SK-N-SH (cell line): Measurements from ENCODE around the gene PSMB8. TPM values are rescaled to one million over a fixed set of nuclear protein-coding genes. Genes with fewer than 3 reads are reported as not detected.
"Not testable (repeated sequence)": the region's sequence is repeated elsewhere in the genome, so short reads cannot be mapped to it uniquely, and the experiment has no call there.

ENCODE experiments used
- CTCF ChIA-PET: fragments of 300-600, 350-600 bp; formaldehyde crosslinking; extraction: SDS; loops from one replicate; lab custom pipeline; 2021; lab: Yijun Ruan, JAX
- POLR2A ChIA-PET: fragments of 350-600 bp; sonication (Branson Sonifier 250); formaldehyde crosslinking; extraction: SDS; loops from one replicate; lab custom pipeline; 2020; ENCODE audit warnings: antibody characterized with exemption, inconsistent platforms; lab: Yijun Ruan, JAX
- DNase-seq: peaks from one replicate; pipeline ENCODE4 v3.0.0; 2012
- H2AFZ ChIP-seq: fragments of 200-600 bp; sonication (generic); 2 replicates; pipeline ENCODE4 v1.8.1; 2016; ENCODE audit warnings: antibody characterized with exemption, mild to moderate bottlenecking, low read depth
- H3F3A ChIP-seq: fragments of 200-600 bp; sonication (generic); replicated peaks from 2 replicates; pipeline ENCODE3; 2016; ENCODE audit warnings: antibody characterized with exemption, mild to moderate bottlenecking; ENCODE audit not compliant: insufficient read depth
- H3K27ac ChIP-seq, 2 experiments: fragments of 200-500 bp in 1 of 2; fragments of 200-600 bp in 1 of 2; sonication (Bioruptor generic) in 1 of 2; sonication (generic), shearing (Covaris generic) in 1 of 2; 2 replicates each; pipeline versions ENCODE4 v1.5.1 to v1.6.1; 2014 to 2016; ENCODE audit warnings: low read depth in 2 of 2, inconsistent platforms in 1 of 2, low read length in 1 of 2, mild to moderate bottlenecking in 1 of 2, mixed read lengths in 1 of 2
- H3K27me3 ChIP-seq: fragments of 200-600 bp; sonication (generic), shearing (Covaris generic); 2 replicates; pipeline ENCODE4 v1.6.1; 2016; ENCODE audit warnings: mixed run types; ENCODE audit not compliant: insufficient read depth
- H3K36me3 ChIP-seq, 2 experiments: fragments of 200-500 bp in 1 of 2; fragments of 200-600 bp in 1 of 2; sonication (Bioruptor generic) in 1 of 2; sonication (generic) in 1 of 2; replicated peaks in 1 of 2; 2 replicates each; pipeline versions ENCODE3 to v1.5.1; 2014 to 2016; ENCODE audit warnings: low read length in 1 of 2, mild to moderate bottlenecking in 1 of 2; ENCODE audit not compliant: insufficient read depth in 2 of 2, control insufficient read depth in 1 of 2
- H3K4me1 ChIP-seq, 2 experiments: fragments of 200-500 bp in 1 of 2; fragments of 200-600 bp in 1 of 2; sonication (Bioruptor generic) in 1 of 2; sonication (generic), shearing (Covaris generic) in 1 of 2; 2 replicates each; pipeline versions ENCODE4 v1.5.1 to v1.6.1; 2014 to 2016; ENCODE audit warnings: low read depth in 1 of 2, low read length in 1 of 2, mixed run types in 1 of 2; ENCODE audit not compliant: insufficient read depth in 2 of 2, control insufficient read depth in 1 of 2
- H3K4me2 ChIP-seq: fragments of 200-600 bp; sonication (generic), shearing (Covaris generic); 2 replicates; pipeline ENCODE4 v1.6.1; 2017; ENCODE audit warnings: mixed run types
- H3K4me3 ChIP-seq, 2 experiments: fragments of 200-500 bp in 1 of 2; fragments of 200-600 bp in 1 of 2; sonication (Bioruptor generic) in 1 of 2; sonication (generic), shearing (Covaris generic) in 1 of 2; 2 replicates each; pipeline versions ENCODE4 v1.5.1 to v1.8.1; 2014 to 2016; ENCODE audit warnings: low read depth in 2 of 2, inconsistent platforms in 1 of 2, low read length in 1 of 2, mild to moderate bottlenecking in 1 of 2, mixed read lengths in 1 of 2, moderate library complexity in 1 of 2
- H3K79me2 ChIP-seq: fragments of 200-600 bp; sonication (generic); 2 replicates; pipeline ENCODE4 v1.8.1; 2017; ENCODE audit warnings: mild to moderate bottlenecking; ENCODE audit not compliant: insufficient read depth
- H3K9ac ChIP-seq: fragments of 200-600 bp; sonication (generic); 2 replicates; pipeline ENCODE4 v1.6.1; 2017; ENCODE audit warnings: mixed run types
- H3K9me2 ChIP-seq: fragments of 200-600 bp; sonication (generic); 2 replicates; pipeline ENCODE4 v1.6.1; 2017; ENCODE audit warnings: mixed run types
- H3K9me3 ChIP-seq: fragments of 200-600 bp; sonication (generic); 2 replicates; pipeline ENCODE4 v1.6.1; 2017; ENCODE audit warnings: mixed run types, mild to moderate bottlenecking, moderate library complexity
- H4K20me1 ChIP-seq: fragments of 200-600 bp; sonication (generic); 2 replicates; pipeline ENCODE4 v1.6.1; 2017; ENCODE audit warnings: mild to moderate bottlenecking, mixed run types; ENCODE audit not compliant: insufficient read depth
- CHD2 ChIP-seq: fragments of 150-350 bp; IDR thresholded peaks from 2 replicates; pipeline ENCODE4 v1.6.1; 2018; ENCODE audit warnings: low read length; ENCODE audit not compliant: partially characterized antibody
- ELF1 ChIP-seq: IDR thresholded peaks from 2 replicates; pipeline ENCODE4 v1.4.0; 2012
- EP300 ChIP-seq, 2 experiments: IDR thresholded peaks; 2 replicates each; pipeline versions ENCODE4 v1.4.0 to v1.6.1; 2012; ENCODE audit warnings: borderline replicate concordance in 1 of 2, low read depth in 1 of 2, low read length in 1 of 2
- GATA2 ChIP-seq: sonication (generic); formaldehyde crosslinking; IDR thresholded peaks from 2 replicates; pipeline ENCODE4 v1.5.0; 2020; ENCODE audit warnings: mild to moderate bottlenecking, missing genetic modification reagents
- IRF3 ChIP-seq: fragments of 150-350 bp; IDR thresholded peaks from 2 replicates; pipeline ENCODE4 v1.6.1; 2016; ENCODE audit warnings: mild to moderate bottlenecking, low read depth, low read length
- JUND ChIP-seq: IDR thresholded peaks from 2 replicates; pipeline ENCODE4 v1.4.0; 2012
- MEF2A ChIP-seq: IDR thresholded peaks from 2 replicates; pipeline ENCODE4 v1.4.0; 2012; ENCODE audit warnings: low read depth, borderline replicate concordance
- NFIC ChIP-seq: IDR thresholded peaks from 2 replicates; pipeline ENCODE4 v1.4.0; 2012; ENCODE audit warnings: borderline replicate concordance
- NRF1 ChIP-seq: IDR thresholded peaks from 2 replicates; pipeline ENCODE4 v1.6.1; 2012; ENCODE audit warnings: low read depth, mild to moderate bottlenecking, low read length
- RAD21 ChIP-seq: IDR thresholded peaks from 2 replicates; pipeline ENCODE4 v1.6.1; 2012; ENCODE audit warnings: mild to moderate bottlenecking, low read length
- RXRA ChIP-seq: IDR thresholded peaks from 2 replicates; pipeline ENCODE4 v1.4.0; 2012; ENCODE audit warnings: low read depth, mild to moderate bottlenecking, borderline replicate concordance
- SMC3 ChIP-seq: IDR thresholded peaks from 2 replicates; pipeline ENCODE4 v1.6.1; 2012; ENCODE audit warnings: low read depth, low read length, improper control_type of control experiment
- TAF1 ChIP-seq: IDR thresholded peaks from 2 replicates; pipeline ENCODE4 v1.6.1; 2012; ENCODE audit warnings: low read depth, mild to moderate bottlenecking, low read length, moderate library complexity, borderline replicate concordance
- TEAD4 ChIP-seq: IDR thresholded peaks from 2 replicates; pipeline ENCODE4 v1.4.0; 2012; ENCODE audit warnings: mild to moderate bottlenecking, borderline replicate concordance; ENCODE audit not compliant: insufficient read depth
- WGBS: methylation state at CpG from one replicate; pipeline ENCODE4 v1.1.6; 2017; ENCODE audit warnings: low lambda C conversion rate; 5-methylcytosine and 5-hydroxymethylcytosine counted together
- polyA plus RNA-seq, 3 experiments: library from polyadenylated mRNA; depleted of rRNA; stranded (reverse); fragments of >200 nt; gene quantifications; 2 replicates each; pipeline ENCODE4 v1.2.3, GENCODE V29; 2012
- TF ChIP-seq, protein P1 (sequence below): fragments of 200-600 bp; sonication (generic); IDR thresholded peaks from 2 replicates; pipeline ENCODE4 v1.6.1; 2017; ENCODE audit warnings: antibody characterized with exemption, mild to moderate bottlenecking, moderate library complexity

PSMB8 gene
- polyA plus RNA-seq, 1 of the 3 experiments (the other 2 are of a cell fraction), result 52.8 TPM

- CTCF ChIA-PET, result interaction anchor here (2.9 to 3.8 kb wide), 2 partner anchors 63 to 392 kb away, joined by 9 to 14 read pairs; no protein-coding TSS in a partner anchor
These were observed 38.4 kb downstream of the PSMB8 start for GRCh38 chr6:32805404-32805803.

DNA sequence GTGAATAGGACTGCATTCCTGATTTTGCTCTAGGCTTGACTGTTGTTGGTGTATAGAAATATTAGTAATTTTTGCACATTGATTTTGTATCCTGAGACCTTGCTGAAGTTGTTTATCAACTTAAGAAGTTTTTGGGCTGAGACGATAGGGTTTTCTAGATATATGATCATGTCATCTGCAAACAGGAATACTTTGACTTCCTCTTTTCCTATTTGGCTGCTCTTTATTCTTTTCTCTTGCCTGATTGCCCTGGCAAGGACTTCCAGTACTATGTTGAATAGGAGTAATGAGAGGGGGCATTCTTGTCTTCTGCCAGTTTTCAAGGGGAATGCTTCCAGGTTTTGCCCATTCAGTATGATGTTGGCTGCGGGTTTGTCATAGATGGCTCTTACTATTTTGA is 40.4 kb downstream of the PSMB8 start:
- Histone ChIP-seq H3K4me2 (no peak overlapping the region), H3F3A (no peaks in the 10 kb centered on the region), H2AFZ (no peak overlapping the region), H3K4me1 (no peaks in the 10 kb centered on the region), H3K9me3 (no peaks in the 10 kb centered on the region), H3K36me3 (no peaks in the 10 kb centered on the region), H4K20me1 (no peaks in the 10 kb centered on the region), H3K27me3 (peaks cover 15% of the 10 kb centered on the region; the same call in 1 of the 2 replicates), H3K27ac (no peak overlapping the region), H3K9me2 (no peaks in the 10 kb centered on the region), H3K4me3 (no peak overlapping the region), H3K9ac (no peak overlapping the region), H3K79me2 (no peaks in the 10 kb centered on the region)
- WGBS, result 2% methylated on average over 2 of the region's 2 CpGs
- TF ChIP-seq RXRA, result no peak
- no peak for TF ChIP-seq JUND
- no peak for TF ChIP-seq NRF1
- no peak for TF ChIP-seq MEF2A
- POLR2A ChIA-PET, result no interaction called here
- CTCF ChIA-PET, result interaction anchor here (0.6 to 3.8 kb wide), 5 partner anchors 35 to 869 kb away, joined by 3 to 14 read pairs (median 4); partner anchors contain the start of gene TAP2
- no peak for DNase-seq

More at GRCh38 chr6:32805404-32805803, 38.4 kb downstream of the PSMB8 start:
- H3K4me1 ChIP-seq, POLR2A ChIA-PET, H3K36me3 ChIP-seq, H3K27ac ChIP-seq, H3K9ac ChIP-seq, H3K9me2 ChIP-seq, H3F3A ChIP-seq, H3K9me3 ChIP-seq, H3K79me2 ChIP-seq, H2AFZ ChIP-seq, DNase-seq, H3K4me3 ChIP-seq, H3K4me2 ChIP-seq, H4K20me1 ChIP-seq: not testable (repeated sequence)
- H3K27me3 ChIP-seq, result peaks cover 20% of the 10 kb centered on the region; the same call in 1 of the 2 replicates

- no peak for DNase-seq
- ChIA-PET POLR2A (no interaction called here), CTCF (interaction anchor here (0.7 to 2.1 kb wide), 8 partner anchors 12 to 554 kb away, joined by 3 to 9 read pairs (median 4); no protein-coding TSS in a partner anchor)
- Histone ChIP-seq H3K9me3 (no peaks in the 10 kb centered on the region), H3F3A (no peaks in the 10 kb centered on the region), H3K36me3 (no peaks in the 10 kb centered on the region), H3K79me2 (no peaks in the 10 kb centered on the region), H3K4me2 (no peak overlapping the region), H3K4me1 (no peaks in the 10 kb centered on the region; a peak in 1 of 4 replicates), H3K9me2 (no peaks in the 10 kb centered on the region), H3K27ac (no peak overlapping the region), H4K20me1 (no peaks in the 10 kb centered on the region), H3K27me3 (peaks cover 19% of the 10 kb centered on the region; the same call in 1 of the 2 replicates), H2AFZ (no peak overlapping the region), H3K9ac (no peak overlapping the region), H3K4me3 (no peak overlapping the region)
- 11% methylated on average over 3 of the region's 3 CpGs for WGBS
- TF ChIP-seq TEAD4 (no peak), NRF1 (no peak), RAD21 (no peak), IRF3 (no peak), TAF1 (no peak), GATA2 (CRISPR knock-in tag) (no peak), SMC3 (no peak), CHD2 (no peak), ELF1 (no peak), EP300 (IDR thresholded peaks at IDR 0.05; ENCODE audit: borderline replicate concordance in 1 of 2, low read depth in 1 of 2, low read length in 1 of 2) (no peak), NFIC (no peak)
- TF ChIP-seq, protein P1, sequence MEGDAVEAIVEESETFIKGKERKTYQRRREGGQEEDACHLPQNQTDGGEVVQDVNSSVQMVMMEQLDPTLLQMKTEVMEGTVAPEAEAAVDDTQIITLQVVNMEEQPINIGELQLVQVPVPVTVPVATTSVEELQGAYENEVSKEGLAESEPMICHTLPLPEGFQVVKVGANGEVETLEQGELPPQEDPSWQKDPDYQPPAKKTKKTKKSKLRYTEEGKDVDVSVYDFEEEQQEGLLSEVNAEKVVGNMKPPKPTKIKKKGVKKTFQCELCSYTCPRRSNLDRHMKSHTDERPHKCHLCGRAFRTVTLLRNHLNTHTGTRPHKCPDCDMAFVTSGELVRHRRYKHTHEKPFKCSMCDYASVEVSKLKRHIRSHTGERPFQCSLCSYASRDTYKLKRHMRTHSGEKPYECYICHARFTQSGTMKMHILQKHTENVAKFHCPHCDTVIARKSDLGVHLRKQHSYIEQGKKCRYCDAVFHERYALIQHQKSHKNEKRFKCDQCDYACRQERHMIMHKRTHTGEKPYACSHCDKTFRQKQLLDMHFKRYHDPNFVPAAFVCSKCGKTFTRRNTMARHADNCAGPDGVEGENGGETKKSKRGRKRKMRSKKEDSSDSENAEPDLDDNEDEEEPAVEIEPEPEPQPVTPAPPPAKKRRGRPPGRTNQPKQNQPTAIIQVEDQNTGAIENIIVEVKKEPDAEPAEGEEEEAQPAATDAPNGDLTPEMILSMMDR, result no peak
These were observed 44.1 kb downstream of the PSMB8 start for GRCh38 chr6:32799740-32800139.
